ENCODE results near the gene ALLC. TPM values are rescaled to one million over a fixed set of nuclear protein-coding genes. Genes with fewer than 3 reads are reported as not detected.
"Not testable (repeated sequence)": the region's sequence is repeated elsewhere in the genome, so short reads cannot be mapped to it uniquely, and the experiment has no call there.

The ALLC gene
- total RNA-seq, result not detected

DNA sequence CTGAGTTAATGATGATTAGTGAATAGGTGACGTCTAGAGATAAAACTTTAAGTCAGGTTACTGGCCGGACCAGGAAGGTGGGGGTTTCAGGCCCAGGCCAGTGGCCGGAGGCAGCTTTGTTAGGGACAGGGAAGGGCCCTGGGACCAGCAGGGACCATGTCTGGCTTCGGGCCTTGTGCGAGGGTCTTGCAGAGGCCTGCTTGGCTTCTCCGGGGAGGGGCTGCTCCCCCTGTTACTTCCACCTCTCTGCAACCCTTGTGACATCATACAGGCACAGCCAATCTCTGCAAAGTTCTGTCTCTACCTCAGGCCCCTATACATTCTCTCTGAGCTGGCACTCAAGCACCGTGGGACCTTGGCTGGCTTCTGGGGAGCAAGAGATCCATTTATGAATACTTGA lies at the start of gene ALLC:
Gene ALLC (plus strand): TSS at position 320 of the 400 bp plus-strand sequence. CDS start 12,958 bp downstream, outside the sequence.
- no peak for DNase-seq

DNA sequence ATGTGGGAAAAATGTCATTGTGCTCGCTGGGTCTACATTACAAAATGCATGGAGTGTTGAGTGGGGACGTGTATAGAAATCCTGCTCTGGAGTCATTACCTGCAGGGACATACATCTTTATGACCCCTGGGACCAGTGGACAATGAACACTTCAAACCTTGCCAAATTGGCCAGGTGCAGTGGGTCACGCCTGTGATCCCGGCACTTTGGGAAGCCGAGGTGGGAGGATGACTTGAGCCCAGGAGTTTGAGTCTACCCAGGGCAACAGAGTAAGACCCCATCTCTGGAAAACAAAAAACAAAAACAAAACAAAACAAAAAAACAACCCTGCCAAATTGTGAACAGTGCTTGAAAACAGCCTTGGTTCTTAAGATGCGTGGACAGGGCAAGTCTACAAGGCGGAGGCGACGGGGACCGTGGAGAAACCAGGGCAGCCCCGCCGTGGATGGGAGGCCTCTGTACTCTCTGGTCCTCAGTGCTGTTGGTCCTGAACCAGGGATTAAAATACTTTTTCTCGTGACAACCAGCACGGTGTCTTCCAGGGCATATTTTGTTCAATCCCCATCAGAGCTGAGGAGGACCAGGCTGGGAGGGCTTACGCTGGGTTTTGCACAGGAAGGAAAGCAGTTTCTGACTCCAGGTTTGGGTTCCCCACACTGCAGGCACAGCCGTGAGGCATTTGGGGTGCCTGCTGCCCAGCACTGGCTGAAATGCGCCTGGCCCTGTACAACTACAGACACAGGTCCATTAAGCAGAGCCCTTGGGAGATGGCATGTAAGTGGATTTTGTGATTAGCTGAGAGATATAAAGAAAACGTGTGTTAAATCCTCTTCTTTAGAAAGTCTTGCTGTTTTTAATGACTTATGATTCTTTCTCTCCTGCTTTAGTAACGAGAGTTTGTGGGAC lies 49.4 kb upstream of the ALLC start:
- no peak for DNase-seq

DNA sequence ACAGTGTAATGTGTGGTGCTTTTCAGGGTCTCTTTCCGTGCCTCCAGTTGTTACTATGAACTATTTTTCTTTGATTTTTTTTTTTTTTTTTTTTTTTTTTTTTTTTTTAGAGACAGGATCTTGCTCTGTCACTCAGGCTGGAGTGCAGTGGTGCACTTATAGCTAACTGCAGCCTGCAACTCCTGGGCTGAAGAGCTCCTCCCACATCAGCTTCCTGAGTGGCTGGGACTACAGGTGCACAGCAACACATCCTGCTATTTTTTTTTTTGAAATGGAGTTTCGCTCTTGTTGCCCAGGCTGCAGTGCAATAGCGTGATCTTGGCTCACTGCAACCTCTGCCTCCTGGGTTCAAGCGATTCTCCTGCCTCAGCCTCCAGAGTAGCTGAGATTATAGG lies 48.7 kb upstream of the ALLC start:
- DNase-seq, result not testable (repeated sequence)

DNA sequence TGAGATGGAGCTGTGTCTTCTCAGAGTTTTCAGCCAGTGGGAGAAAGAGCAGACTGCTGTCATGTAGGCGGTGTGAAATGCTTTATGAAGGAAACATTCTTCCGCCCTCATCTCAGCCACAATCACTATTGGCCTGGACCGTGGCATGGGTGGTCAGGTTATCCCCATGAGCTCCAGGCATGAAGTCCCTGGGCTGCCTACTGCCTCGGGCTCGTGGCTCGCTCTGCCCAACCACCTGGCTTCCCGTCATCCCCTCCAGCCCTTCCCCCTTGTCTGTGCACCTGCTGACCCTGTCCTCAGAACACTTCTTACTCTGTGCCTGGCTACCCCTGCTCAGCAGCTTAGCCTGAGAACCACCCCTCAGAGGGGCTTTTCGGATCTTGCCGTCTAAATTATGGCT lies 47.6 kb upstream of the ALLC start:
- no peak for DNase-seq

DNA sequence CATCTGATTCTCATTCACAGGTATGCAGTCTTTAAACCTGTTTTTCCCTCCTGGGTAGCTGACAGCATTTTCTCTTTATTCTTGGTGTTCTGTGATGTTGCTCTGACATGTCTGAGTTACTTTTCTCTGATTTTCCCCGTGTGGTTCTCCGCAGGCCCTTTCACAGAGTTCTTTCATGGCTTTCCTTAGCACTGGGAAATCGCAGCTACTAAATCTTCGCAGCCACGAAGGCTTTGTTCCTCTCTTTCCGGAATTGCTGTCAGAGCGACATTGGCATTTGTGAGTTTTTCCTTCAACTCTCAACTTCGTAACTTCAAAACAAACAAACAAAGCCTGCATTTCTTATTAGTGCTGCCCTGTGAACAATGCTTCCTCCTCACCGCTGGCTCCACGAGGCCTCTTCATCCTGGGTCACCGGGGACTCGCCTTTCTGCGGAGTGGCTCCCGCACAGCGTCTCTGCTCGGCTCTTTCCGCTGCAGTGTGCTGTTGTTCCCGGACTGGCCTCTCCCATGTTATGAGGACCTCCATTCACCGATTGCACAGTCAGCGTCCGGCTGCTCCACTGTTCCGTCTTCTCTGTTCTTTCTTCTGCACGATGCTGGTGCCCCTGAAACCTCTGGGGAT lies 47.0 kb upstream of the ALLC start:
- no peak for DNase-seq

DNA sequence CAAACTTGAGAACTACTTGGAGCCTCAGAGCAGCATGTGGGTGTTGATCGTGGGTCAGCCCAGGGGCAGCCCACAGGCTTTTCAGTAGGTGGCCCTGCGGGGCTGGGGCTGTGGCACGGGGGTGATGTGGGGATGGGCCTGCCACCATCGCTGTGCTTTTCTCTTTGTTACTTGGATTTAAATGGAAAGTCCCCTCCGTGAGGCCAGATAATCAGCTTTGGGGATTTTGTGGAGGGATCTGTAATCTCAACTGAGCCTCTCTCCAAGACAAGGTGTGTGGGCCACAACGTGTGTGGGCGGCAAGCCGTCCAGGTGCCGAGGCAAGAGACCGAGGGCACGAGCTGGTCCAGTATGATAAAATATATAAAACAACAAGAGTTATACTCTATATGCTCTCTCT lies 46.4 kb upstream of the ALLC start:
- DNase-seq, result no peak

DNA sequence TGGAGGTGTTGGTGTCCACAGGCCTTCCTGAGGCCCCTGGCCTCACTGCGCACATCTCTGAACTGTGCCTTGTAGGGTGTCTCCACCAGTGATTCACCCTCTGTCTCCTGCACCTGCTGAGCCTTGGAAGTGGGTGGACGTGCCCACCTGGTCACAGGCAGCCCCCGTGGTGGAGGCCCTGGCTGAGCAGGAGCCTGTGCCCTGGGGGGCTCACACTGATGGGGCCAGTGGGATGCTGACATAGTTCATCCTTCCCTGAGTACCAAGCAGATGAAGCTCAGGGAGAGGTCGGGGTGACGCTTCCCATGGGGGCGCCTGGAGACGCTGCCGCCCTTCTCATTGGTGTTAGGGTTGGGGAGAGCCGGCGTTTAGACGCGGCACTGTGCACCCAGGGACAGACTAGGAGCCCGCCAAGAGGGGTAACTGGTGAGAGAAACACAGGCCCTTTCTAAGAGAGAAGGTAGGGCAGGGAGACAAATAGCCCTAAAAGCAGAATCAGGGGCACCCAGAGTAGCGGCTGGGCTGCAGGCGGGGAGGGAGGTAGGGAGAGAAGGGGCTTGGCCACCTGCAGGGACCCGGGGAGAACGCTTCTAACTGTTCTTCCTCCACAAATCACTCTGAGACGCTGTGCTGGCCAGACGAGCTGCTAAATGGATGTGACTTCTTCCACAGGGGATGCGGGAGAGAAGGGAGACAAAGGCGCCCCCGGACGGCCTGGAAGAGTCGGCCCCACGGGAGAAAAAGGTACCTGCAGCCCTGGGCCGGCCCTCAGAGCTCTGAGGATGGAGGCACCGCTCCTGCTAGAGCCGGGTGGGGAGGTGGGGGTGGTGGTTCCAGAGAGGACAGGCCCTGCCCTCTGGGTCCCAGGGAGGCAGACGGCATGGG lies 45.1 kb upstream of the ALLC start:
- no peak for DNase-seq

DNA sequence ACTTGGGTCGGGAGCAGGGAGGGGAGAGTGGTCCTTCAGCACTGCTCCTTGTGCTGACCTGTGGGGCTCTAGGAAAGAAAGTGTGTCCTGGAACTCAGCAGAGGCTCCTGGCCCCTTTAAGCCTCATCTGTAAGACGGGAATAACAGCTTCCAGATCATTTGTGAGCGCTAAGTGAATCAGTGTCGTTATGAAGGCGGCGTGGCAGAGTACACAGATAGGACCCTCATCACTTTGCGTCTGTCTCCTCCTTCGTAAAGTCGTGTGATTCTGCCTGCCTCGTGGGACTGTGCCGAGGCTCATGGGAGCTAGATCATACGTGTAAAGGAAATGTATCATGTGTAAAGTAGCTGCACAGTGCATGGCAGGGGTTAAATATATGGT lies 44.5 kb upstream of the ALLC start:
- no peak for DNase-seq

DNA sequence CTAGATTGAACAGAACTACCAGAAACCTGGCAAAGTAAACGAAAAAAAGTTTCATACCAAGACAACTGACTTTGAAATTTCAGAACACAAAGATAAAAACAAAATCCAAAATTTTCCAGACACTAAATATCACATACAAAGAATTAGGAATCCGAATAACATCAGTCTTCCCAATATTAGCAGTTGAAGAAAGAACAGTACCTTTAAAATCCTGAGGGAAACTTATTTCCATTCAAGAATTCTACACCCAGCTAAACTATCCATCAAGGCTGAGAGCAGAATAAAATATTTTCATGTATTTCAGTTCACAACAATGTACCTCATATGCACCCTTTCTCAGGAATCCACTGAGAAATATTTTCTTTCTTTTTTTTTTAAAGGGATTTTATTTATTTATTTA lies 43.3 kb upstream of the ALLC start:
- DNase-seq, result not testable (repeated sequence)

DNA sequence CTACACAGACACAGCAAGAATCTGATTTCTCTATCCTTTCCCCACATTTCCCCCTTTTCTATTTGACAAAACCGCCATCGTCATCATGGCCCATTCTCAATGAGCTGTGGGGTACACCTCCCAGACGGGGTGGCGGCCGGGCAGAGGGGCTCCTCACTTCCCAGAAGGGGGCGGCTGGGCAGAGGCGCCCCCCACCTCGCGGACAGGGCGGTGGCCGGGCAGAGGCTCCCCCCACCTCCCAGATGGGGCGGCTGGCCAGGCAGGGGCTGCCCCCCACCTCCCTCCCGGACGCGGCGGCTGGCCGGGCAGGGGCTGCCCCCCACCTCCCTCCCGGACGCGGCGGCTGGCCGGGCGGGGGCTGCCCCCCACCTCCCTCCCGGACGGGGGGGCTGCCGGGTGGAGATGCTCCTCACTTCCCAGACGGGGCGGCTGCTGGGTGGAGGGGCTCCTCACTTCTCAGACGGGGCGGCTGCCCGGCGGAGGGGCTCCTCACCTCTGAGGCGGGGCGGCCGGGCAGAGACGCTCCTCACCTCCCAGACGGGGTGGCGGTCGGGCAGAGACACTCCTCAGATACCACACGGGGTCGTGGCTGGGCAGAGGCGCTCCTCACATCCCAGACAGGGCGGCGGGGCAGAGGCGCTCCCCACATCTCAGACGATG lies 42.3 kb upstream of the ALLC start:
- DNase-seq, result not testable (repeated sequence)

DNA sequence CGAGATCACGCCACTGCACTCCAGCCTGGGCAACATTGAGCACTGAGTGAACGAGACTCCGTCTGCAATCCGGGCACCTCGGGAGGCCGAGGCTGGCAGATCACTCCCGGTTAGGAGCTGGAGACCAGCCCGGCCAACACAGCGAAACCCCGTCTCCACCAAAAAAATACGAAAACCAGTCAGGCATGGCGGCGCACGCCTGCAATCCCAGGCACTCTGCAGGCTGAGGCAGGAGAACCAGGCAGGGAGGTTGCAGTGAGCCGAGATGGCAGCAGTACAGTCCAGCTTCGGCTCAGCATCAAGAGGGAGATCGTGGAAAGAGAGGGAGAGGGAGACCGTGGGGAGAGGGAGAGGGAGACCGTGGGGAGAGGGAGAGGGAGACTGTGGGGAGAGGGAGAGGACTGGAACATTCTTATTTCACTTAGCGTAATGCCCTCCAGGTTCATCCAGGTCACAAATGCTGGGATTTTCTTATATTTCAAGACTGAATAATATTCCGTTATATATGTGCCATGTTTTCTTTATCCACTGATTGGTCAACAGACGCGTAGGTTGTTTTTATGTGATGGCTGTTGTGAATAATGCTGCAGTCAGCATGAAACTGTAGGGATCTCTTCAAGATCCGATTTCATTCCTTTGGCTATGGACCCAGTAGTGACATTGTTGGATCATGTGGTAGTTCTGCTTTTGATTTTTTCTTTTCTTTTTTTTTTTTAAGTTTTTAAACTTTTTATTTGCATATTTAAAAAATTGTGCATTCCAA lies 41.4 kb upstream of the ALLC start:
- not testable (repeated sequence) for DNase-seq

DNA sequence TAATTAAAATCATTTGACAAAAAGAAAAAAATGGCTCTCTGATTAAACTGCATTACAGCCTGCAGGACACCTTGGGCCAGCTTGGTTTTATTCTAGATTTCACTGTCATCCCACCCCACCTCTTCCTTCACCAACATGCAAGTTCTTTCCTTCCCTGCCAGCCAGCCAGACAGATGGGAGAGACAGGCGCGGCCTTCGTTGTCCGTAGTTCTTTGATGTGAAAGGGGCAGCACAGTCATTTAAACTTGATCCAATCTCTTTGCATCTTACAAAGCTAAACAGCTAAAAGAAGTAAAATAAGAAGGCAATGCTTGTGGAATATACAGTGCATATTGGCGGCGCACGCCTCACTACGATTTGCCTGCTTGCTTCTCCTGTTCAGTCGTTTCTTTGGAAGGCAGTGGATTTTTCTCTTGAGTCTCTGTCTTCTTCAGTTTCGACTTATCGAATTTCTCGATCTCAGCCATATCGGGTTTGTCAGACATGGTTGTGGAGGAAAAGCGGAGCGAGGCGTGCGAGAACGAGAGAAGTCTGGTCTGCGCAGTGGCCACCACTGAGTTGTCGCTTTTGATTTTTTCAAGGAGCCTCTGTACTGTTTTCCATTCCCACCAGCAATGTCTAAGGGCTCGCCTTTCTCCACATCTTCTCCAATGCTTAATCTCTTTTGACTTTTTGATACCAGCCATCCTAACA lies 40.7 kb upstream of the ALLC start:
- DNase-seq, result no peak

DNA sequence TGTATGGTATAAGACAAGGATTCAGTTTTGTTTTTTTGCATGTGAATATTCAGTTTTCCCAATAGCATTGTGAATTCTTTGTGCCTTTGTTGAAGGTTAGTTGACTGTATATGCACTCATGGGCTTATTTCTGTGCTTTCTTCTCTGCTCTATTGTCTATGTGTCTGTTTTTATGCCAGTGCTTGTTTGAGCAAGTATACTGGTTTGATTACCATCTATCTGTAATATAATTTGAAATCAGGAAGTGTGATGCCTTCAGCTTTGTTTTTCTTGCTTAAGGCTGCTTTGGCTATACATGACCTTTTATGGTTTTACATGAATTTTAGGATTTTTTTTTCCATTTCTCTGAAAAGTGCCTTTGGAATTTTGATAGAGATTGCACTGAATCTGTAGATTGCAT lies 39.6 kb upstream of the ALLC start:
- DNase-seq, result no peak

DNA sequence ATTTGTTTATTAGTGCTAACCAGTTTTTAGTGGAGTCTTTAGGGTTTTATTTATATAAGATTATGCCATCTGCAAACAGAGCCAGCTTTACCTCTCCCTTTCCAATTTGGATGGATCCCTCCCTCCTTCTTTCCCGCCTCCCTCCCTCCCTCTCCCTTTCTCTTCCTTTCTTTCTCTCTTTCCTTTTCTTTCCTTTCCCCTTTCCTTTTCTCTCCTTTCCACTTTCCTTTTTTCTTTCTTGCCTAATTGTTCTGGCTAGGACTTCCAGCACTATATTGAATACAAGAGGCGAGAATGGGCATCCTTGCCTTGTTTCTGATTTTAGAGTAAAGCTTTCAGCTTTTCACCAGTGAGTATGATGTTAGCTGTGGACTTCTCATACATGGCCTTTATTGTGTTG lies 39.0 kb upstream of the ALLC start:
- no peak for DNase-seq

DNA sequence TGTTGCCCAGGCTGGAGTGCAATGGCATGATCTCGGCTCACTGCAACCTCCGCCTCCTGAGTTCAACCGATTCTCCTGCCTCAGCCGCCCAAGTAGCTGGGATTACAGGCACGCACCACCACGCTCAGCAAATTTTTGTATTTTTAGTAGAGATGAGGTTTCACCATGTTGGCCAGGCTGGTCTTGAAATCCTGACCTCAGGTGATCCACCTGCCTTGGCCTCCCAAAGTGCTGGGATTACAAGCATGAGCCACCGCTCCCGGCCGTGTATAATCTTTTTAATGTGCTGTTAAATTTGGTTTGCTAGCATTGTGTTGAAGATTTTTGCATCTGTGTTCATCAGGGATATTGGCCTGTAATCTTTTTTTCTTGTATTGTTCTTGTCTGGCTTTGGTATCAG lies 38.3 kb upstream of the ALLC start:
- DNase-seq, result not testable (repeated sequence)

DNA sequence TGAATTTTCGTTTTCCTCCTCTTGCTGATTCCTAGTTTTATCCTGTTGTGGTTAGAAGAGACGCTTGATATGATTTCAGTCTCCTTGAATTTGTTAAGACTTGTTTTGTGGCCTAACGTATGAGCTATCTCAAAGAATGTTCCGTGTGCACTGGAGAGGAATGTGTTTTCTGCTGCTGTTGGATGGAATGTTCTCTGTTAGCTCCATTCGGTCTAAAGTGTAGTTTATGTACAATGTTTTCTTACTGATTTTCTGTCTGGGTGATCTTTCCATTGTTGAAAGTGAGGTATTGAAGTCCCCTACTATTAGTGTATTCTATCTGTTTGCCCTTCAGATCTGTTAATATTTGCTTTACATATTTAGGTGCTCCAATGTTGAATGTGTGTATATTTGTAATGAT lies 37.2 kb upstream of the ALLC start:
- no peak for DNase-seq

DNA sequence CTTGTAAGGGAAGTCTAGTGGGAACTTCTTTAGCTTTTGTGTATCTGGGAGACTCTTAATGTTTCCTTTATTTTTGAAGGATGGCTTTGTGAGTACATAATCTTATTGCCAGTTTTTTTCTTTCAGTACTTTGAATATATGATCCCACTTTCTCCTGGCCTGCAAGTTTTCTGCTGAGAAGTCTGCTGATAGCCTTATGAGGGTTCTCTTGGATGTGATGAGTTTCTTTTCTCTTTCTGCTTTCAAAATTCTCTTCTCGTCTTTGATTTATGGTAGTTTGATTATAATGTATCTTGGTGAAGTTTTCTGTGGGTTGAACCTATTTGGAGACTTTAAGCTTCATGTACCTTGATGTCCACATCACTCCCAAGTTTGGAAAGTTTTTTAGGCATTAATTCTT lies 35.0 kb upstream of the ALLC start:
- DNase-seq, result no peak

DNA sequence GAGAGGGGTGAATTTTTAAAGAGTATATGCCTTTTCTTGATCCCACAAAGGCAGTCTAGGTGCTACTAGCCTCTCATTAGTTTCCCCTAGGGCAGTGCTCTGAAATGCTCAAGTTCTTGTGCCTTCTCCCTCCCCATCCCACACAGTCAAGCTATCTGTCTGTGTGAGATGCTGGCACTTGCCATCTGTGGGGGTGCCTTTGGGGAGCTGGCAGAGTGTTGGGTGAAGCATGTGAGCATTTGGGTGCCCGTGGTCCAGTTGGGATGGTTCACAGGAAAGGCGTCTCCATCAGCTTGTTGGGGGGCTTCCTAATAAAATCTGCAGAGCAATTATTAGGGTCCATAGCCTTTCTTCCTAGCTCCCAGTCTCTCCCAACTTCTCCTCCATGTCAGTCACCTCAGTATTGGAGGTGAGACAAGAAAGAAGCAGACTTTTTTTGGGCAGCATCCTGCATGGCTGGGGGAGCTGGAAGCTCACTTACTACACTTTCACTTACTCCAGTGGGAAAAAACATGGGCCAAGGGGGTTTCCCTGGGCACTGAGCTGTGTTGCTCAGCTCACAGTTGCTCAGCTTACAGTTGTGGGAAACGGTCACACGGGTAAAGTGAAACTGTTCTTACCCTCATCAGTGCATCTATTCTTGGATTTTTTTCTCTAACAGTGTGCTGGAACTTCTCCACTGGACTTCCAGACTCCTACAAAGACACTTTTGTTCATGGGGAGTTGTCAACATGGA lies 33.8 kb upstream of the ALLC start:
- DNase-seq, result no peak

DNA sequence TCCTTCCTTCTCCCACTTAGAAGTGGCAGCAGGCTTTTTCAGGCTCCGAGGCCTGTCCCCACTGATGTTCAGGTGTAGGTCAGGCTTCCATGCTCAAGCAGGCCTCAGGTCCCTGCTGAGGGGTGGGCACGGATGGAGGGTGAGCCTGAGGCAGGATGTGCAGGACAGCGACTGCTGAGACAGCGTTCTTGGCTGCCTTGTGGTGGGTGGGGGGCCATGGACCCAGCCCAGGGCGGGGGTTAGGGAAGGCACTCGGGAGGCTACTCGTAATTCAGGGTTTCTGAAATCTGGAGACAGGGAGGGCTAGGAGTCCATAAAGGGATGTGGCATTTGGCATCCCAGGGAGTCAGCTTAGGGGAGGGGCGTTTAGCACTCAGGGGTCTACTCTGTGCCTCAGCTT lies 32.8 kb upstream of the ALLC start:
- DNase-seq, result no peak

DNA sequence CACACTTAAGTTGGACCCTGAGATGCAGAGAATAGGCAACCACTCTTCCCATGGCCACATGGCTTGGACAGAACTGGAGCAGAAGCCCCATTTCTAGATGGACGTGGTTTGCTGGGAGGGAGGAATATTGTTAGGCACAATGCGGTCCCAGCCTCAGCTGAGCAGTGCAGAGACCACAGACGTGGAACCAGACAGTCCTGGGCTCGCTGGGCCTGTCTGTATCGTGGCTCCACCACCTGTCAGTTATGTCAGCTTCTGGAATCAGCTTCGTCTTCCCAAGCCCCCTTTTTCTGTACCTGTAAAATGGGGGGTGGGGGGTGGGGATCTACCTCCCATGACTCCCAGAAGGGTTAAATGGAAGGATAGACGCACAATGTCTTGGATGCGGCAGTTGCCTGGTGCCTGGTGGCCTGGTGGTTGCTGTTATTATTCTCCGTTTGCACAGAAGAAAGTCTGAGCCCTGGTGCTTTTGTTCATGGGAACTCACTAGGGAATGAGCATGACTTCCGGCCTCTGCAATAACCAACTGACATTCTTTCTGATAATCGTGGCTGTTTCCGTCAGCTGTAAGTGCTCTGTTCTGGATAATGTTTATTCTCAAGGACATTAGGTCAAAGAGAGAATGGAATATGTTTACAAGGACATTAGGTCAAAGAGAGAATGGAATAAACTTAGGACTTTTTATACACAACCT lies 31.7 kb upstream of the ALLC start:
- no peak for DNase-seq
